Activated CD8-positive, alpha-beta memory T cell treated with anti-CD3 and anti-CD28 coated beads for 1 hour (primary cell): ENCODE results near the gene TASOR2.

Source experiments
- DNase-seq, 2 donors: peaks; one replicate each; pipeline ENCODE4 v3.0.0-alpha.2; 2020; ENCODE audit warnings: low read depth in 1 of 2; ENCODE audit errors: extremely low read depth in 1 of 2

TASOR2 gene

GRCh38 chr10:5683065-5683464, 1.6 kb upstream of the TASOR2 start:
- DNase-seq, result no peak

GRCh38 chr10:5684971-5685763, 529 bp downstream of the TASOR2 start:
- peak; percentile 32 to 42 for DNase-seq

- DNase-seq, result no peak
These were observed 1.2 kb downstream of the TASOR2 start for GRCh38 chr10:5685764-5686240.

GRCh38 chr10:5688587-5688986, 3.9 kb downstream of the TASOR2 start:
- DNase-seq, result no peak

- no peak for DNase-seq
These were observed 7.1 kb downstream of the TASOR2 start for GRCh38 chr10:5691786-5692185.

GRCh38 chr10:5692461-5693358, 8.1 kb downstream of the TASOR2 start:
- peak; percentile 21 to 32 for DNase-seq

GRCh38 chr10:5694573-5694972, 9.9 kb downstream of the TASOR2 start:
- DNase-seq, result no peak

- DNase-seq, result no peak
These were observed 12.7 kb downstream of the TASOR2 start for GRCh38 chr10:5697342-5697741.

- DNase-seq, result no peak
These were observed 13.4 kb downstream of the TASOR2 start for GRCh38 chr10:5698062-5698461.

GRCh38 chr10:5708356-5708755, 23.7 kb downstream of the TASOR2 start:
- no peak for DNase-seq

GRCh38 chr10:5709865-5710264, 25.2 kb downstream of the TASOR2 start:
- DNase-seq, result no peak

GRCh38 chr10:5710859-5711258, 26.2 kb downstream of the TASOR2 start:
- no peak for DNase-seq

GRCh38 chr10:5711642-5712041, 27.0 kb downstream of the TASOR2 start:
- no peak for DNase-seq

- no peak for DNase-seq
These were observed 34.9 kb downstream of the TASOR2 start for GRCh38 chr10:5719546-5719945.

- DNase-seq, result no peak
These were observed 35.5 kb downstream of the TASOR2 start for GRCh38 chr10:5720182-5720581.

- DNase-seq, result no peak
These were observed 39.1 kb downstream of the TASOR2 start for GRCh38 chr10:5723692-5724091.

GRCh38 chr10:5730766-5731165, 46.1 kb downstream of the TASOR2 start:
- no peak for DNase-seq

- no peak for DNase-seq
These were observed 46.9 kb downstream of the TASOR2 start for GRCh38 chr10:5731559-5731958.

GRCh38 chr10:5732141-5732540, 47.5 kb downstream of the TASOR2 start:
- no peak for DNase-seq
